Germinal center (tissue), 1 donor: Measurements from ENCODE around the gene OR2G6.
"Not testable (repeated sequence)": the region's sequence is repeated elsewhere in the genome, so short reads cannot be mapped to it uniquely, and the experiment has no call there.

Experiments
- DNase-seq: peaks from one replicate; pipeline ENCODE4 v3.0.0; 2012; ENCODE audit warnings: mixed read lengths, low spot score

OR2G6 gene

GRCh38 chr1:248507773-248508172 is at the start of gene OR2G6:
Gene OR2G6 (plus strand): TSS chr1:248508073. CDS start chr1:248521647, 13,574 bp downstream.
- not testable (repeated sequence) for DNase-seq

GRCh38 chr1:248459117-248459516 is 48.8 kb upstream of the OR2G6 start:
- not testable (repeated sequence) for DNase-seq

GRCh38 chr1:248471154-248471553 is 36.7 kb upstream of the OR2G6 start:
- no peak for DNase-seq

GRCh38 chr1:248472111-248472510 is 35.8 kb upstream of the OR2G6 start:
- DNase-seq, result not testable (repeated sequence)

GRCh38 chr1:248473051-248473450 is 34.8 kb upstream of the OR2G6 start, which contains the start of gene OR2T3:
Gene OR2T3 (plus strand): TSS chr1:248473351. CDS start chr1:248473351, 0 bp downstream.
- not testable (repeated sequence) for DNase-seq

- DNase-seq, result not testable (repeated sequence)
Observed at GRCh38 chr1:248475660-248476059, 32.2 kb upstream of the OR2G6 start.

- DNase-seq, result not testable (repeated sequence)
Observed at GRCh38 chr1:248481686-248482579, 25.9 kb upstream of the OR2G6 start.

- DNase-seq, result not testable (repeated sequence)
Observed at GRCh38 chr1:248488289-248488688, 19.6 kb upstream of the OR2G6 start, which contains the start of gene OR2T5. Gene OR2T5 (plus strand): TSS chr1:248488589. CDS start chr1:248488589, 0 bp downstream.

GRCh38 chr1:248496661-248497060 is 11.2 kb upstream of the OR2G6 start:
- DNase-seq, result not testable (repeated sequence)

GRCh38 chr1:248500305-248501035 is 7.4 kb upstream of the OR2G6 start:
- not testable (repeated sequence) for DNase-seq

GRCh38 chr1:248510217-248510616 is 2.3 kb downstream of the OR2G6 start:
- not testable (repeated sequence) for DNase-seq

- no peak for DNase-seq
Observed at GRCh38 chr1:248521856-248522255, 14.0 kb downstream of the OR2G6 start.

- DNase-seq, result not testable (repeated sequence)
Observed at GRCh38 chr1:248537449-248537848, 29.6 kb downstream of the OR2G6 start.

- not testable (repeated sequence) for DNase-seq
Observed at GRCh38 chr1:248547383-248547782, 39.5 kb downstream of the OR2G6 start.

- not testable (repeated sequence) for DNase-seq
Observed at GRCh38 chr1:248551027-248551426, 43.2 kb downstream of the OR2G6 start.

GRCh38 chr1:248562672-248563071 is 54.8 kb downstream of the OR2G6 start, which contains the start of gene OR2T29:
Gene OR2T29 (minus strand): TSS chr1:248562772. CDS start chr1:248559491, 3,281 bp downstream.
- DNase-seq, result not testable (repeated sequence)

GRCh38 chr1:248565530-248566373 is 57.9 kb downstream of the OR2G6 start:
- DNase-seq, result not testable (repeated sequence)

GRCh38 chr1:248569049-248569448 is 61.2 kb downstream of the OR2G6 start:
- DNase-seq, result not testable (repeated sequence)

- not testable (repeated sequence) for DNase-seq
Observed at GRCh38 chr1:248570811-248571210, 62.9 kb downstream of the OR2G6 start.

GRCh38 chr1:248572049-248572448 is 64.2 kb downstream of the OR2G6 start:
- DNase-seq, result not testable (repeated sequence)

- DNase-seq, result not testable (repeated sequence)
Observed at GRCh38 chr1:248573856-248574255, 66.0 kb downstream of the OR2G6 start.
